Measurements from ENCODE around the gene AGER. TPM values are rescaled to one million over a fixed set of nuclear protein-coding genes. Genes with fewer than 3 reads are reported as not detected.

AGER gene
- total RNA-seq, 2 experiments from 2014 or later: 15.5 to 16.4 TPM

DNA sequence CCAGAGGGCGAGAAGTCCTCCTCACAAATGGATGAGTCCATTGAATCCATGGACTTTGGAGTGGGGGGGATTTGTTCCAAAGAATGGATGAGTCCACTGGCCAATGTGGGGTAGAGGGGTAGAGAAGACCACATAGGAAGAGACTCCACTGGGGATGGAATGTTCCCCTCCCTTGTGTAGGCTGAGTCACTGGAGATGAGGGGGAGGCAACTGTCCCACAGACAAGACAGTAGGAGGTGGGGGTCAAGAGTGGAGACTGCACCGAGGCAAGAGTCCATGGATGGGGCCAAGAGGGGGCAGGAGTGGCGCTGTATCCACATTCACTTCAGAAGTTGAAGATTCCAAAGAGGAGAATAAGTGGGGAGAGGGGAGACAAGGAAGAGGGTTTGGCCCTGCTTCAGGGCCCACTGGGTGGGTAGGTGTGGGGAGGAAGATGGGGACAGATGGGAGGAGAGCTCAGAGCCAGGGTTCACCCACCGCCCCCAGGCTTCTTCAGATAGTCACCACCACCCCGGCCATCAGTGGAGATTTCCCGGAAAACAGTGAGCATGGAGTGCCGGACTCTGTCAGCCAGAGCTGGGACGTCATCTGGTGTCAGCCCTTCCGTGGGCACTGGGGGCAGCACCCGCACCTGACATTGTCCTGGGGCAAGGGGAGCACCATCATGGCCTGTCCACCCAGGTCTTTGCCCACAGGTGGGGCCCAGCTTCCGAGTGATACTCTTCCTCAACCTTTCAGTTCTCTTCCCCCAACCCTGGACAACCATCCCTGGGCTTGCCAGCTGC, 15.1 kb downstream of the AGER start:
- DNase-seq: no peak
- TF ChIP-seq, protein P1, sequence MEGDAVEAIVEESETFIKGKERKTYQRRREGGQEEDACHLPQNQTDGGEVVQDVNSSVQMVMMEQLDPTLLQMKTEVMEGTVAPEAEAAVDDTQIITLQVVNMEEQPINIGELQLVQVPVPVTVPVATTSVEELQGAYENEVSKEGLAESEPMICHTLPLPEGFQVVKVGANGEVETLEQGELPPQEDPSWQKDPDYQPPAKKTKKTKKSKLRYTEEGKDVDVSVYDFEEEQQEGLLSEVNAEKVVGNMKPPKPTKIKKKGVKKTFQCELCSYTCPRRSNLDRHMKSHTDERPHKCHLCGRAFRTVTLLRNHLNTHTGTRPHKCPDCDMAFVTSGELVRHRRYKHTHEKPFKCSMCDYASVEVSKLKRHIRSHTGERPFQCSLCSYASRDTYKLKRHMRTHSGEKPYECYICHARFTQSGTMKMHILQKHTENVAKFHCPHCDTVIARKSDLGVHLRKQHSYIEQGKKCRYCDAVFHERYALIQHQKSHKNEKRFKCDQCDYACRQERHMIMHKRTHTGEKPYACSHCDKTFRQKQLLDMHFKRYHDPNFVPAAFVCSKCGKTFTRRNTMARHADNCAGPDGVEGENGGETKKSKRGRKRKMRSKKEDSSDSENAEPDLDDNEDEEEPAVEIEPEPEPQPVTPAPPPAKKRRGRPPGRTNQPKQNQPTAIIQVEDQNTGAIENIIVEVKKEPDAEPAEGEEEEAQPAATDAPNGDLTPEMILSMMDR (IDR thresholded peaks at IDR 0.05): no peak
- Mint-ChIP-seq H3K4me1 (ENCODE audit: low read depth) (peaks cover 22% of the 10 kb centered on the region), H3K9me3 (no peaks in the 10 kb centered on the region), H3K4me3 (no peak overlapping the region), H3K27ac (no peak overlapping the region), H3K36me3 (ENCODE audit: low read depth) (peaks cover 22% of the 10 kb centered on the region), H3K27me3 (no peaks in the 10 kb centered on the region)
- ATAC-seq: peak; percentile 41
- intact Hi-C loops (cut with micrococcal nuclease): no loop called here
- POLR2A ChIA-PET: no interaction called here
- CTCF ChIA-PET: interaction anchor here (1.3 to 2.6 kb wide), 2 partner anchors 21 to 50 kb away, joined by 3 to 7 read pairs; partner anchors contain the start of gene PBX2

DNA sequence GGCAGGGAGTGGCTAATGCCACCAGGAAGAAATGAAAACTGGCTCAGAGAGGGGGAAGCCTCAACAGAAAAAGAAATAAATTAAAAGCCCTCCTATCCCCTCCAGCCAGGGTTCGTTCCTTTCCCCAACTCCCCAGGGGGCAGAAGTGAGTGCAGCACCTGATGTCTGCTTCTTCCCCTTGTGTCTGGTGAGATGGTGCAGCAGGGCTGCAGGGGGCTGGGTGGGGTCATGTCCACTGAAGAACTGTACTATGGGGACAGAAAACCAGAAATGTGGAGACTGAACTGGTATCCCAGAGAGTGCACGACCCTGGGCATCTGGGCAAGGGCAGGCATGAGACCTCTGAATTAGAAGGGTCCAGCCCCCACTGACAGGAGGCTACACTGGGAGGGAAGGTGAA, 15.7 kb downstream of the AGER start:
- Mint-ChIP-seq H3K4me1 (ENCODE audit: low read depth) (peaks cover 16% of the 10 kb centered on the region), H3K27ac (no peak overlapping the region), H3K4me3 (no peak overlapping the region), H3K27me3 (no peaks in the 10 kb centered on the region), H3K36me3 (ENCODE audit: low read depth) (peaks cover 22% of the 10 kb centered on the region), H3K9me3 (no peaks in the 10 kb centered on the region)
- CTCF ChIA-PET: interaction anchor here (2.6 kb wide), 1 partner anchor 50 kb away, joined by 7 read pairs; no protein-coding TSS in a partner anchor
- TF ChIP-seq, protein P1 (IDR thresholded peaks at IDR 0.05): no peak
- DNase-seq (no peak), ATAC-seq (no peak)
- POLR2A ChIA-PET: no interaction called here
- intact Hi-C loops (cut with micrococcal nuclease): no loop called here

DNA sequence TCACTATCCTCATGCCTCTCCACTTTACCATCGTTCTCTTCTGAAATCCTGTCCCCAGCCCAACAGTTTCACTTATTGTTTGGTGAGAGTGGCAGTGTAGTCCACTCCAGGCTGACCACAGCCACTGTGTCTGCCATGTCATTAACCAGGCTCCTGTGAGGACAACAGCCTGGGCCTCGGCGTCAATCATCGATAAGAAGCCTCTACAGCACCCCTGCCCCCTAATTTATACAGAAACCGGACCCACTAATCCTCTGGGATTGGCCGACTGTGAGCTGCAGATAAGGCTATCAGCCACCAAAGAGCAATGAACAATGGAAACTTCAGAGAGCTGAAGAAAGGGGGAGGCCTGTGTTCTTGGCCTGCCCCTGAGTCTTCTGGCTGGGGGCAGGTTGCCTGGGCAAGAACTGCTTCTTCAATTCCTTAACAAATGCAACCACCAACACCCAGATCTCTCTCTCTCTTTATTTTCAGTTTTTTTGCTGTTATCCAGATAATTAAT, 16.2 kb downstream of the AGER start:
- DNase-seq (no peak), ATAC-seq (no peak)
- ChIA-PET CTCF (interaction anchor here (2.6 kb wide), 1 partner anchor 49 kb away, joined by 7 read pairs; no protein-coding TSS in a partner anchor), POLR2A (interaction anchor here (0.8 kb wide), 1 partner anchor 9 kb away, joined by 3 read pairs; no protein-coding TSS in a partner anchor)
- TF ChIP-seq, protein P1 (IDR thresholded peaks at IDR 0.05): no peak
- H3K4me3 Mint-ChIP-seq: no peak overlapping the region
- no peaks in the 10 kb centered on the region for H3K9me3 Mint-ChIP-seq
- H3K4me1 Mint-ChIP-seq (ENCODE audit: low read depth): peaks cover 10% of the 10 kb centered on the region
- H3K27me3 Mint-ChIP-seq: no peaks in the 10 kb centered on the region
- intact Hi-C loops (cut with micrococcal nuclease): no loop called here
- peaks cover 26% of the 10 kb centered on the region for H3K36me3 Mint-ChIP-seq (ENCODE audit: low read depth)
- H3K27ac Mint-ChIP-seq: no peak overlapping the region

DNA sequence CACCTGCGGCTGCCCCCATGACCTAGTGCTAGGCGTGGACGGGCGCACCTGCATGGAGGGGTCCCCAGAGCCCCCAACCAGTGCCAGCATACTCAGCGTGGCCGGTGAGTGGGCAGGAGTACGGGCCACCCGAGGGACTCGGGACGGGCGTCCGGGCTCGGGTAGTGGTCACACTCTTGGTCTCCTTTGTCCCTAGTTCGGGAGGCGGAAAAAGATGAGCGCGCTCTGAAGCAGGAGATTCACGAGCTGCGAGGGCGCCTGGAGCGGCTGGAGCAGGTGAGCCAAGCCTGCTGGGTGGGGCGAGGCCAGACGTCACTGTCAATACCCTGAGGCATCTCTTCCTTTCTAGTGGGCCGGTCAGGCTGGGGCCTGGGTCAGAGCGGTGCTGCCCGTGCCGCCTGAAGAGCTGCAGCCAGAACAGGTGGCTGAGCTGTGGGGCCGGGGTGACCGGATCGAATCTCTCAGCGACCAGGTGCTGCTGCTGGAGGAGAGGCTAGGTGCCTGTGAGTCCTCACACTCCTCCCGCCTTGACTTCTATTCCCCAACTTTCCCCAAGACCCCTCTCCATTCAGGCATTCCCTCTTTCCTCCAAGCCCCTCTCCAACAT, 16.8 kb downstream of the AGER start:
- Mint-ChIP-seq H3K27ac (no peak overlapping the region), H3K4me3 (no peak overlapping the region), H3K4me1 (ENCODE audit: low read depth) (peaks cover 7% of the 10 kb centered on the region), H3K9me3 (no peaks in the 10 kb centered on the region), H3K36me3 (ENCODE audit: low read depth) (peaks cover 26% of the 10 kb centered on the region), H3K27me3 (no peaks in the 10 kb centered on the region)
- POLR2A ChIA-PET: interaction anchor here (0.8 kb wide), 1 partner anchor 10 kb away, joined by 3 read pairs; no protein-coding TSS in a partner anchor
- TF ChIP-seq, protein P1 (IDR thresholded peaks at IDR 0.05): no peak
- intact Hi-C loops (cut with micrococcal nuclease): no loop called here
- DNase-seq (no peak), ATAC-seq (no peak)
- CTCF ChIA-PET: interaction anchor here (2.6 kb wide), 1 partner anchor 49 kb away, joined by 7 read pairs; no protein-coding TSS in a partner anchor

Data from activated CD8-positive, alpha-beta T cell treated with anti-CD3 and anti-CD28 coated beads for 36 hours (primary cell).